NCI-H1105 (cell line): ENCODE data around the gene RYR1.
"Not testable (repeated sequence)": the region's sequence is repeated elsewhere in the genome, so short reads cannot be mapped to it uniquely, and the experiment has no call there.

ENCODE experiments used
- DNase-seq: peaks from one replicate; lab custom pipeline; 2025; lab: John Stamatoyannopoulos, UW

Gene RYR1

DNA sequence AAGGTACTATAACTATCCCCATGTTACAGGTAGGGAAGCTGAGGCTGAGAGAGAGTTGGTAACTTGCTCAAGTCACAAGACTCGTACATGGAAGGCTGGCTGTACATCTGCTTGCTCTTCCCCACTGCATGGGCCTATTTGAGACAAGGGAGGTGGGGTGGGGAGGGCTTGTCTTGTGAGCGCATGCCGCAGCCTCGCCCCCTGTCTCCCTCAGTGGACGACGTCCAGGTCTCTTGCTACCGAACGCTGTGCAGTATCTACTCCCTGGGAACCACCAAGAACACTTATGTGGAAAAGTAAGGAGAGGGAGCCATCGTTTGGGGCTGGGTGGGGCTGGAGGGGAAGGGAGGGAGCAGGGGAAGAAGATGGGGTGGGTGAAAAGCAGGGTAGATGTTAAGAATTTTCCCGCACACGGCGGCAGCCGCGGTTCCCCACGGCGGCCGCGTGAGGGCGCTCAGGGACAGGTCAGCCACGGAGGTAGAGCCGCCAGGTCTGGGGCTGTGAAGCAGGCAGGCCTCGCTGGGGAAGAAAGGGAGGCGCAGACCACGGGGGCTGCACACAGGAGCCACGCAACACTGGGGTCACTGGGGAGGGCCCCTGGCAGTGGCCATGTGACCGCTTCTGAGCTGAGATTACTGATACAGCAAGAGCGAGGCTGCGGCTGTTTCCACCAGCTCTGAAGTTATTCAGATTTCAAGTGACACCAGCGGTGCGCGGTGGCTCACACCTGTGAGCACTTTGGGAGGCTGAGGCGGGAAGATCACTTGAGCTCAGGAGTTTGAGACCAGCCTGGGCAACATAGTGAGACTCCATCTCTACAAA is 81.5 kb downstream of the RYR1 start:
- peak; percentile 21 for DNase-seq

DNA sequence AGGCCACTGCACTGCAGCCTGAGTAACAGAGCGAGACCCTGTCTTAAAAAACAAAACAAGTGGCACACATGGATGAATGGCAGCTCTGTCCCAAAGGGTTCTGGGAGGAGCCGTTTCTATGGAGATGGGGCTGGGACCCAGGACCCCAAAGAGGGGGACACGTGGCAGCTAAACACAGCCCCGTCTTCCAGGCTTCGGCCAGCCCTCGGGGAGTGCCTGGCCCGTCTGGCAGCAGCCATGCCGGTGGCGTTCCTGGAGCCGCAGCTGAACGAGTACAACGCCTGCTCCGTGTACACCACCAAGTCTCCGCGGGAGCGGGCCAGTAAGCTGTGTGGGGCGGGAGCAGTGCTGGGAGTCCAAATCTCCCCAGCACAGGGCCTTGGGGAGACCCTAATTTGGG is 82.4 kb downstream of the RYR1 start:
- no peak for DNase-seq

DNA sequence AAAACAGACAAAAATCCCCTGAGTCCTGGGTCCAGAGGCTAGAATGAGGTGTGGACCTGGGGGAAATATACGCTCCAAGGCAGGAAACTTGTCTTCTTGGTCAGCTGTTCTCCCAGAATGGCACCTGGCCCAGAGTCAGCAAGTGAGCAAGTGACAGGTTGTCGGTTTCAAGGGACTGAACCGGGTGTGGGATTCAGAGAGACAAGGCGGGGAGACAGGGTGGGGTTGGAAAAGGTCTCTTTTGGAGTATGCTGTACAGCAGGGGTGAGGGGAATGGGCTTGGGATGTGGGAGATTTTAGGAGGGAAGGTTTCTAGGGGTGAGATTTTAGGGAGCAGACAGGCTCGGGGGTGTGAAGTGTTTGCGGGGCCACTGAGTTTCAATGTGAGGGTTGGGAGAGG is 83.3 kb downstream of the RYR1 start:
- no peak for DNase-seq

DNA sequence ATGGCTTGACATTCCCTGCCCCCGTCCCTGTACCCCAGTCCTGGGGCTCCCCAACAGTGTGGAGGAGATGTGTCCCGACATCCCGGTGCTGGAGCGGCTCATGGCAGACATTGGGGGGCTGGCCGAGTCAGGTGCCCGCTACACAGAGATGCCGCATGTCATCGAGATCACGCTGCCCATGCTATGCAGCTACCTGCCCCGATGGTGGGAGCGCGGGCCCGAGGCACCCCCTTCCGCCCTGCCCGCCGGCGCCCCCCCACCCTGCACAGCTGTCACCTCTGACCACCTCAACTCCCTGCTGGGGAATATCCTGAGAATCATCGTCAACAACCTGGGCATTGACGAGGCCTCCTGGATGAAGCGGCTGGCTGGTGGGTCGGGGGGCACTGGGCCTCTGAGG is 83.8 kb downstream of the RYR1 start:
- DNase-seq, result no peak

DNA sequence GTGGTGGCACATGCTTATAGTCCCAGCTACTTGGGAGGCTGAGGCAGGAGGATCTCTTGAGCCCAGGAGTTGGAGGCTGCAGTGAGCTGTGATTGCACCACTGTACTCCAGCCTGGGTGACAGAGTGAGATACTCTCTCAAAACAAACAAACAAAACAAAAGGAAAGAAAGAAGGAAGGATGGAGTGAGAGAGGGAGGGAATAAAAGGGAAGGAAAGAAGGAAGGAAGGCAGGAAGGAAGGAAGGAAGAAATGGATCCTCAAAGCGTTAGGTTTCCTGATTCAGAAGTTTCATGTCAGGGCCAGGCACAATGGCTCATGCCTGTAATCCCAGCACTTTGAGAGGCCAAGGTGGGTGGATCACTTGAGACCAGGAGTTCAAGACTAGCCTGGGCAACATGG is 84.5 kb downstream of the RYR1 start:
- not testable (repeated sequence) for DNase-seq

DNA sequence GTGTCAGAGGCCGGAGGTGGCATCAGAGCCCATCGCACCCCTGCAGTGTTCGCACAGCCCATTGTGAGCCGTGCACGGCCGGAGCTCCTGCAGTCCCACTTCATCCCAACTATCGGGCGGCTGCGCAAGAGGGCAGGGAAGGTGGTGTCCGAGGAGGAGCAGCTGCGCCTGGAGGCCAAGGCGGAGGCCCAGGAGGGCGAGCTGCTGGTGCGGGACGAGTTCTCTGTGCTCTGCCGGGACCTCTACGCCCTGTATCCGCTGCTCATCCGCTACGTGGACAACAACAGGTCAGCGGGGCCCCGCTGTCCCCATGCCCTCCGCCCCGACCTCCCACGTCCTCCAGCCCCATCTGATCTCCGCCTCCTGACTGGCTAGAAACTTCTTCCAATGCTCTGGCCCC is 85.7 kb downstream of the RYR1 start:
- no peak for DNase-seq

DNA sequence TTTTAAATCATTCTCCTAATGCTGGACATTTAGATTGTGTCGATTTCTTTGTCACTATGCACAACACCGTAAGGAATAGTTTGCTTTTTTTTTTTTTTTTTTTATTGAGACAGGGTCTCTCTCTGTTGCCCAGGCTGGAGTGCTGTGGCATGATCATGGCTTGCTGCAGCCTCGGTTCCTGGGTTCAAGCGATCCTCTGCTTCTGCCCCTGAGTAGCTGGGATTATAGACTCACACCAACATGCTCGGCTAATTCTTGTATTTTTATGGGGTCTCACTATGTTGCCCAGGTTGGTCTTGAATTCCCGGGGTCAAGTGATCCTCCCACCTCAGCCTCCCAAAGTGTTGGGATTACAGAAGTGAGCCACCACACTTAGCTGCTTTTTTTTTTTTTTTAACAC is 86.5 kb downstream of the RYR1 start:
- DNase-seq, result no peak

DNA sequence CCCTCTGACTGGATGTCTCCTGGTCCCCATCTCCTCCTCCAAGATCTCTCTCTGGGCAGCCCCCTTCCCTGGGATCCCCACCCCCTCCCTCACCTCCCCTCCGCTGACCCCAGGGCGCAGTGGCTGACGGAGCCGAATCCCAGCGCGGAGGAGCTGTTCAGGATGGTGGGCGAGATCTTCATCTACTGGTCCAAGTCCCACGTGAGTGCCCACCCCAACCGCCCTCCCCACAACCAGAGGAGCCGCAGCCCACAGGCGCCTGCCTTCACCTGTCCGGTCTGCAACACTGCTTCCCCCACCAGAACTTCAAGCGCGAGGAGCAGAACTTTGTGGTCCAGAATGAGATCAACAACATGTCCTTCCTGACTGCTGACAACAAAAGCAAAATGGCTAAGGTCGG is 89.4 kb downstream of the RYR1 start:
- no peak for DNase-seq

DNA sequence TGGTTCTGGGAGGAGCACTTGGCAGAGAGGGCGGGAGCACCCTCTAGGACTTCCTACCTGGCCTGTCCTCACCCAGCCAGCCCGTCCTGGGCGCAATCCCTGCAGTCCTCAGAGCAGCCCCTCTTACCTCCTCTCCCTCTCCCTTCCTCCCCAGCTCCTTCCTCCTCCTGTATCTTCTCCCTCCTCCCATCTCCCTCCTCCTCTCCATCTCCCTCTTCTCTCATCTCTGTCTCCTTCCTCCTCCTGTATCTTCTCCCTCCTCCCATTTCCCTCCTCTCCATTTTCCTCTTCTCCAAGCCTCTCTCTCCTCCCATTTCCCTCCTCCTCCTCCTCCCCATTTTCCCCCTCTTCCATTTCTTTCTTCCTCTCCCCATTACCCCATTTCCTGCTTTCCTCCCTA is 89.8 kb downstream of the RYR1 start:
- no peak for DNase-seq

DNA sequence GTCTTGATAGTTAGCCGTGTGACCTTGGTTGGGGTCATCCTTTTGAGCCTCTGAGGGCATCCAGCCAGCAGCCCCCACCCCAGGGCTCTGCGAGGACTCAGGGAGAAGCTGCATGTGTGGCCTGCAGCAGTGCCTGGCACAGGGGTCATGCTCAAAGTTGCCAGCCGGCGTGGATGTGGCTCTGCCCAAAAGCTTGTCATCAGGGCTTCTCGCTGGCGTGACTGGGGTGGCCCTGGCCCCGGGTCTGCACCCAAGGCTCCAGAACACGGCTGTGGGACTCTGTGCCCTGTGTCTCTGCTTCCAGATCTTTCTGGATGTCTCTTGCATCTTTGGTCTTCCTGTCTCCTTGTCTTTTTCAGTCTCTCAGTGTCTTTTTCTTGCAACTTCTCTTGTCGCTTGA is 90.9 kb downstream of the RYR1 start:
- no peak for DNase-seq

DNA sequence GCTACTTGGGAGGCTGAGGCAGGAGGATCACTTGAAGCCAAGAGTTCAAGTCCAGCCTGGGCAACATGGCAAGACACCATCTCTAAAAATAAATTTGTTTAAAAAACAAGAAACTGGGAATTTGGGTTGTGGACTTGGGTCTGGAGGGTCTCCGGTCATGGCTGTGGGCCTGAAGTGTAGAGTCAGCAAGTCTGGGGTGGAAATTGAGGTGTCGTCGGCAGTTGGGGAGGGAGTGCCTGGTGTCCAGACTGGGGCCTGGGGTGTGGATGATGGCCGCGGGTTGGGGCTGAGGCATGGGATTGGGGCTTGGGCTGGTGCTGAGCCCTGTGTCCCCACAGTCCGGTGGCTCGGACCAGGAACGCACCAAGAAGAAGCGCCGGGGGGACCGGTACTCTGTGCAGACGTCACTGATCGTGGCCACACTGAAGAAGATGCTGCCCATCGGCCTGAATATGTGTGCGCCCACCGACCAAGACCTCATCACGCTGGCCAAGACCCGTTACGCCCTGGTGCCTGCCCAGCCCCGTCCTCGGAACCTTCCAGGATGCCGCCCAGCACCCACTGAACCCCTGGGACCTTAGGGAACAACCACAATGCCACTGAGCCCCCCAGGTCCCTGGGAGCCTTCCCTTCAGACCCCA is 91.6 kb downstream of the RYR1 start:
- DNase-seq, result no peak

DNA sequence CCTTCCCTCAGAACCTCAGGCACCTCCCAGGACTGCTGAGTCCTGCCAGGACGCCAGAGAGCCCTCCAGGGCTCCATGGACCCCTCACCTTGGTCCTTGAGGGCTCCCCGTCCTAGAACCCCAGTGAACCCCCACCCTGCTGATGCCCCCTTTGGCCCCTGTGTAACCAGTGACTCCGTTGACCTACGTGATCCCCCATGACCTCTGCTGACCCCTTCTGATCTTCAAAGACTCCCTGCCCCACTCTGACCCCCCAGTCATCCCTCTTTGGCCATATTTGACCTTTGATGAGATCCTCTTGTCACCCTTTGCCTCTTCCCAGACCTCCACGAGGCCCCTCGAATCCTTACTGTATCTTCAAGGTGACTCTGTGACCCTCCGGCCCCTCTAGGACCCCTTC is 92.9 kb downstream of the RYR1 start:
- DNase-seq, result no peak

DNA sequence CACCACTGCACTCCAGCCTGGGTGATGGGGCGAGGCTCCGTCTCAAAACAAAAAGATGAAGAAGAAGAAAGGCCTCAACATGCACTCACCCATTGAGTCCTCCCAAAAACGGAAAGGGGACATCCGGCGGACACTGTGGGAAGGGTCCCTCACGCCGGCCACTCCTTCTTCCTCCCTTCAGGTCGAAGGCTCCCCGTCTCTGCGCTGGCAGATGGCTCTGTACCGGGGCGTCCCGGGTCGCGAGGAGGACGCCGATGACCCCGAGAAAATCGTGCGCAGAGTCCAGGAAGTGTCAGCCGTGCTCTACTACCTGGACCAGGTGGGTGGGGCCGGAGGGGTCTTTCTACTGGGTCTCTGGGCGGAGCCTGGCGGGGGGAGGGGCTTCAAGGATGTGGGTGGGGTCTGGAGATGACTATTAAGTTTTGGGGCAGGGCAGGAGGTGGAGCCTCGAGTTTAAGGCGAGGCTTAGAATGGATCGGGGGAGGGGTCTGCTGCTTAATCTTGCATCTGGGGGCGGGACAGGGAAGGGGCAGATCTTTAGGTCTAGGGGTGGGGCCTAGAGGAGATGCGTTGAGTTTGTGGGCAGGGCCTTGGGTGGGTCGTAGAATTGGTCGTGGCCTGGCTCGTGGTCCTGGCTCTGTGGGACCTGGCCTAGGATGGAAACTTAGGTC is 94.1 kb downstream of the RYR1 start:
- DNase-seq, result no peak

DNA sequence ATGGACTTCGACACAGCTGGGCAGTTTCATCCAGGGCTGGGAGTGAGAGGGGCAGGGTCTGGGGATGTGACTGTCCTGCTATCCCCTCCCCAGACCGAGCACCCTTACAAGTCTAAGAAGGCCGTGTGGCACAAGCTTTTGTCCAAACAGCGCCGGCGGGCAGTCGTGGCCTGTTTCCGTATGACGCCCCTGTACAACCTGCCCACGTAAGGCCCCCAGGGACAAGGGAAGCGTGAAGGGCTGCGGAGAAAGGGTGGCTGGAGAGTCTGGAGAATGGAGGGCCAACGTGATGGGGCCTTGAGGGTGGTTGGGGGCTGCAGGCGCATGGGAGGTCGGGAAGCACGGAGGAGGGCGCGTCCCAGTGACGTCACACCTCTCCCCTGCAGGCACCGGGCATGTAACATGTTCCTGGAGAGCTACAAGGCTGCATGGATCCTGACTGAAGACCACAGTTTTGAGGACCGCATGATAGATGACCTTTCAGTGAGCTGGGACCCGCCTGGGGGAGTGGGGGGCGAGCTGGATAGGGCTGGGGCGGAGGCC is 94.8 kb downstream of the RYR1 start:
- no peak for DNase-seq

DNA sequence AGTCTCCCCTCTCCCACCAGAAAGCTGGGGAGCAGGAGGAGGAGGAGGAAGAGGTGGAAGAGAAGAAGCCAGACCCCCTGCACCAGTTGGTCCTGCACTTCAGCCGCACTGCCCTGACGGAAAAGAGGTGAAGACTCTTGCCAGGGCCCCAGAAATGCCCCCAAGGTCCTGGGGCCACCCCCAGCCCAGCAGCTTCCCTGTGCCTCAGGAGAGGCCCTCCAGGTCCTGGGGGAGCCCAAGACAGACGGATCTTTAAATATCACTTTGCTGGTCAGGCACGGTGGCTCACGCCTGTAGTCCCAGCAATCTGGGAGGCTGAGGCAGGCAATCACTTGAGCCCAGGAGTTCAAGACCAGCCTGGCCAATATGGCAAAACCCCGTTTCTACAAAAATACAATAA is 95.4 kb downstream of the RYR1 start:
- DNase-seq, result no peak

DNA sequence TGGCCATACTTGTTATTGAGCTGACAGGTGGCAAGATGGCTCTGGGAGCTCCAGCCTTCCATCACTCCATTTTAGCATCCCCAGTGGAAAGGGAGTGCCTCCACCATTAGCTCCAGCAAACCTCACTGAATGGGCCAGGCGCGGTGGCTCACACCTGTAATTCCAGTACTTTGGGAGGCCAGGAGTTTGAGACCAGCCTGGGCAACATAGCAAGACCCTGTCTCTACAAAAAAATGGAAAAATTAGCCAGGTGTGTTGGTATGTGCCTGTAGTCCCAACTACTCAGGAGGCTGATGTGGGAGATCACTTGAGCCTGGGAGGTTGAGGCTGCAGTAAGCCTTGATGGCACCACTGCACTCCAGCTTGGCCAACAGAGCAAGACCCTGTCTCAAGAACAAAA is 98.0 kb downstream of the RYR1 start:
- DNase-seq, result no peak

DNA sequence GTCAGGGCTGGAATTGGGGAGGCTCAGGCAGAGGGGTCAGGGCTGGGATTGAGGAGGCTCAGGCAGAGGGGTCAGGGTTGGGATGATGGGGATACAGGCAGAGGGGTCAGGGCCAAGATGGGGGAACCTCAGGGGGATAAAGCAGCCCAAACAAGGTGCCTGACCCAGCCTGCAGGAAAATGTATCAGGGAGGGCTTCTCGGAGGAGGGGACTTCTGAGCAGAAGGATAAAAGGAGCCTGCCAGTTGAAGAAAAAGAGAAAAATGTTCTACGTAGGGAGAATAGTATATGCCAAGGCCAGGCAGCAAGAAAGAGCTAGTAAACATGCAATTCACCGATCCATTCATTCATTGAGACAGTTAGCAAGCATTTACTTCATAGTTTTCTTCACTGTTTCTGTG is 99.4 kb downstream of the RYR1 start:
- no peak for DNase-seq

DNA sequence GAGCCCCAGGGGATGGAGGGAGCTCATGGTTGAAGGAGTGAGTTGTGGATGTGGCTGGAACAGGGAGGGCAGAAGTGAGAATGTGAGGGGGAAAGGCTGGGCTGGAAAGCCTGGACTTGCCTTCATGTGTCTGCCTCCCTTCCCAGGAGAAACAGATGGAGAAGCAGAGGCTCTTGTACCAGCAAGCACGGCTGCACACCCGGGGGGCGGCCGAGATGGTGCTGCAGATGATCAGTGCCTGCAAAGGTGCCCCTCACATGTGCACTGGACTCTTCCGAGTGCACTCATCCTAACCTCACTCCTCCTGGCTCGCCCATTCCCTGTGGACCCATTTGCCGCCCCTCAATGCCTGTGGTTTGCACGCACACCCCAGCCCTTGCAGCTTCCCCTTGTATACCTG is 101.1 kb downstream of the RYR1 start:
- no peak for DNase-seq

DNA sequence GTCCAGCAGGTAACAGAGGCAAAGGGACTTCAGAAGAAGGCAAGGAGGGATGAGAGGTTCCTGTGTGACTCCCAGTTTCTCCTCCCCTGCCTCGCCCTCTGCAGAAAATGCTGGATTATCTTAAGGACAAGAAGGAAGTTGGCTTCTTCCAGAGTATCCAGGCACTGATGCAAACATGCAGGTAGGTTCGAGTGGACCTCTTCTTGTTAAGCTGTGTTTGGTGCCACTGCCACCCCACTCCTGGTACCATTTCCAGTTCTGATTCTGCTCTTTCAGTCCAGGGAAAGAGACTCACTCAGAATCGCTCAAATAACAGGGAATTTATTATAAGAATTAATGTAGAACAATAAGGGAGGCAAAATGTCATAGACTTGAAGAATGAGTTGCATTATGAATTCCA is 101.7 kb downstream of the RYR1 start:
- DNase-seq, result no peak

DNA sequence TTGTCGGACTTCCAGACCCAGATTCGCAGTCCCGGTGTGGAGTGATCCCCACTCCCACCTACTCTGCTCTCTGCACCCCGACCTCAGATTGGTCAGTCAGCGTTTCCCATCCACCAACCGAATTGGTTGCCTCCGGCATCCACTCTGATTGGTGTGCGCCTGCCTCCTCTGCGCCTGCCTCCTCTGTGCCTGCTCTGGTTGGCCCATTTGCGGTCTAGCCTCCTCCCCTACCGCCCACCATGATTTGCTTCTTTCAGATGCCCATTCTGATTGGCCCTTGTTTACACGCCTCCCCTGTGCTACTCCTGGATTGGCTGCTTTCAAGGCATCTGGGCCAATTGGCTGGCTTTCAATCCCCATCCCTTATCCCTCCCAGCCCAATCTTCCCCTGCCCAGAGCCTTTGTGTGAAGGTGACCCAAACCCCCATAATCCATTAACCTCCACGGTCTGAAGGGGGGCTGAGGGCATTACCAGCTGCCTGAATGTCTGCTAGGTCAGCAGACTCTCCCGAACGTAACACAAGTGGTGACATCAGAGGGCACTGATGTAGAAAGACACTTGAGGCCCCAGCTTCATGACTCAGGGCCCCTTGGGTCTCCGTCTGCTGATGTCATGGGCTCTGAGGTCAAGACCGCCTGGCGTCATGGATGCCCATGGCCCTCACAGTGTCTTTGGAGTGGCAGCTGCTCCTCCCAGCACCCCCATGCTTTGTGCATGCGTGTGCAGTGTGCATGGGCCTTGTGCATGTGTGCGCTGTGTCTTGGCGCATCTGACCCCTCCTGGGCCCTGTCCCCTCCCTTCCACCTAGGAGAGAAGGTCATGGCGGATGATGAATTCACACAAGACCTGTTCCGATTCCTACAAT is 103.8 kb downstream of the RYR1 start:
- DNase-seq, result no peak

DNA sequence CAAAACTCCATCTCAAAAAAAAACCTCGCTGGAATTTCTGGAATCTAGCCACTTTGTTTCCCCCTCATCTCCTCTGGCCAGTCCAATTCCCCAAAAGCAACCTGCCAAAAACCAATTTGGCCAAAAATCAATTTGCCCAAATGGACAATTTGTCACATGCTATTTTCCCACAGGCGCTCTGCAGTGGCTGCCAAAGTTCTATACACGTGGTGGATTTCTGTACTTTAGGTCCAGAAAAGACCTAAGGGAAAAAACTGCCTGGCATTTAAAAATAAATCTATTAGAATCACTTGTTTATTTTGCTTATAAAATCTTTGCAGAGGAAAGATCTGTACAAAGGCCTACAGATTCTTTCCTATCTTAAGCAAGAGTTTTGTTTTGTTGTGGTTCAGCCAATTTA is 104.9 kb downstream of the RYR1 start:
- no peak for DNase-seq
